GM23248 (cell line): ENCODE measurements around the gene ZC3H12C.

Experiments used
- EZH2 ChIP-seq: fragments of 200-600 bp; sonication (generic); IDR thresholded peaks from 2 replicates; pipeline ENCODE4 v1.6.1; 2018; ENCODE audit warnings: antibody characterized with exemption, mild to moderate bottlenecking; ENCODE audit not compliant: insufficient read depth, poor library complexity, severe bottlenecking
- EZH2phosphoT487 ChIP-seq: fragments of 200-600 bp; sonication (generic); IDR thresholded peaks from 2 replicates; pipeline ENCODE4 v1.6.1; 2018; ENCODE audit warnings: antibody characterized with exemption, moderate library complexity, mild to moderate bottlenecking, low read depth; ENCODE audit not compliant: insufficient read depth

DNA sequence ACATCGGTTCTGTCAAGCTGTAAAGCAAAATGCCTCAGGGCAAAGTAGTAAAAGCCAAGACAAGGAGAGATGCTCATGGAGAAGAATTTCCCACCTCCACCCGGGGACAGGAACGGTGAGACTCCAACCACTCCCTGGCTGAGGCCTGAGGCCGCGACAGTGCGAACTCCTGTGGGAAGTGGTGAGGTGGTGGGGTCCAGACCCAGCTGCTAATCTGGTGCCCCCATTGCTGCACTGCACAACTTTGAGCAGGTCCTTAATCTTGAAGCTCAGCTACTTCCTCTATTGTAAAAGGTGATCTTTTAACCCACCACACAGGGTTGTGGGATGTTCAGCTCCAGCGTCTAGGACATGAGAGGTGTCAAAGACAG, 83.9 kb downstream of the ZC3H12C start:
- TF ChIP-seq EZH2 (no peak), EZH2phosphoT487 (no peak)
